ENCODE measurements around the gene FBXO22. TPM values are rescaled to one million over a fixed set of nuclear protein-coding genes. Genes with fewer than 3 reads are reported as not detected.
"Not testable (repeated sequence)": the region's sequence is repeated elsewhere in the genome, so short reads cannot be mapped to it uniquely, and the experiment has no call there.

FBXO22 gene
- total RNA-seq, 4 donors from 2014 or later, result 9.9 to 16.7 (median 11.8) TPM

- Histone ChIP-seq H3K4me1 (peaks cover 0 to 32% (median 3%) of the 10 kb centered on the region in 4 donors), H3K27me3 (no peaks in the 10 kb centered on the region), H3K36me3 (peaks cover 0 to 10% (median 0%) of the 10 kb centered on the region in 3 donors), H3K9me3 (no peaks in the 10 kb centered on the region), H3K4me3 (no peak overlapping the region), H3K27ac (no peak overlapping the region)
- no peak for TF ChIP-seq EP300 (IDR thresholded peaks at IDR 0.05)
- no peak for TF ChIP-seq CTCF (IDR thresholded peaks at IDR 0.05)
- no peak for TF ChIP-seq POLR2A (IDR thresholded peaks at IDR 0.05)
- WGBS, 2 donors, result 55 to 60% methylated on average over 8 of the region's 8 CpGs
- DNase-seq (ENCODE audit: low spot score in 2 of 2), result no peak
These were observed 1.5 kb upstream of the FBXO22 start for GRCh38 chr15:75902129-75902557.

GRCh38 chr15:75905231-75905630 is 1.6 kb downstream of the FBXO22 start:
- no peak overlapping the region for H3K4me3 ChIP-seq

GRCh38 chr15:75910355-75910754 is 6.7 kb downstream of the FBXO22 start:
- DNase-seq (ENCODE audit: low spot score in 2 of 2), result not testable (repeated sequence)

More at GRCh38 chr15:75905231-75905630, 1.6 kb downstream of the FBXO22 start:
- no peak for DNase-seq (ENCODE audit: low spot score in 2 of 2)
- TF ChIP-seq EP300 (IDR thresholded peaks at IDR 0.05), result no peak
- TF ChIP-seq POLR2A (IDR thresholded peaks at IDR 0.05), result no peak
- no peak for TF ChIP-seq CTCF (IDR thresholded peaks at IDR 0.05)
- Histone ChIP-seq H3K27ac (no peak overlapping the region), H3K9me3 (no peaks in the 10 kb centered on the region), H3K36me3 (peaks cover 0 to 24% (median 0%) of the 10 kb centered on the region in 3 donors), H3K4me1 (peaks cover 0 to 32% (median 3%) of the 10 kb centered on the region in 4 donors), H3K27me3 (no peaks in the 10 kb centered on the region)
- 86% methylated on average over 5 of the region's 5 CpGs for WGBS, 2 donors

GRCh38 chr15:75916978-75917377 is 13.3 kb downstream of the FBXO22 start:
- Histone ChIP-seq H3K4me1 (peaks cover 0 to 2% (median 0%) of the 10 kb centered on the region in 4 donors), H3K4me3 (no peak overlapping the region), H3K27me3 (no peaks in the 10 kb centered on the region), H3K27ac (no peak overlapping the region), H3K36me3 (peaks cover 2 to 68% (median 3%) of the 10 kb centered on the region in 3 donors), H3K9me3 (peaks cover 0 to 6% (median 0%) of the 10 kb centered on the region in 4 donors)
- TF ChIP-seq POLR2A (IDR thresholded peaks at IDR 0.05) (no peak), CTCF (IDR thresholded peaks at IDR 0.05) (no peak), EP300 (IDR thresholded peaks at IDR 0.05) (no peak)
- 91 to 92% methylated on average over 1 of the region's 1 CpG for WGBS, 2 donors
- DNase-seq (ENCODE audit: low spot score in 2 of 2), result no peak

More at GRCh38 chr15:75910355-75910754, 6.7 kb downstream of the FBXO22 start:
- 95 to 98% methylated on average over 3 of the region's 3 CpGs for WGBS, 2 donors
- H3K4me1 ChIP-seq, result peaks cover 0 to 14% (median under 1%) of the 10 kb centered on the region in 4 donors
- H3K36me3 ChIP-seq, result peaks cover 2 to 66% (median 3%) of the 10 kb centered on the region in 3 donors
- not testable (repeated sequence) for H3K4me3 ChIP-seq, H3K27ac ChIP-seq, H3K27me3 ChIP-seq
- peaks cover 0 to 13% (median 0%) of the 10 kb centered on the region in 4 donors for H3K9me3 ChIP-seq

- Histone ChIP-seq H3K4me1 (peaks cover 0 to 14% (median 0%) of the 10 kb centered on the region in 4 donors), H3K4me3 (no peak overlapping the region), H3K27me3 (no peaks in the 10 kb centered on the region), H3K27ac (no peak overlapping the region), H3K9me3 (no peaks in the 10 kb centered on the region), H3K36me3 (peaks cover 2 to 59% (median 3%) of the 10 kb centered on the region in 3 donors)
- WGBS, 2 donors, result 84 to 85% methylated on average over 1 of the region's 1 CpG
- no peak for DNase-seq (ENCODE audit: low spot score in 2 of 2)
- TF ChIP-seq POLR2A (IDR thresholded peaks at IDR 0.05) (no peak), EP300 (IDR thresholded peaks at IDR 0.05) (no peak), CTCF (IDR thresholded peaks at IDR 0.05) (no peak)
These were observed 14.5 kb downstream of the FBXO22 start for GRCh38 chr15:75918135-75918534.

Measured in tibial nerve (tissue), 4 donors.